HCT116 (cell line): ENCODE data around the gene TP53AIP1. TPM values are rescaled to one million over a fixed set of nuclear protein-coding genes. Genes with fewer than 3 reads are reported as not detected.

Experiments used
- ATAC-seq: fragments of 200-7000 bp; cut with Tn5 transposase; 2 replicates; pipeline ENCODE4 v1.9.1; 2020; ENCODE audit warnings: mild to moderate bottlenecking, moderate library complexity
- BruUV-seq: library from RNA; stranded (reverse); fragments of 400-500 nt; replicated peaks from 2 replicates; lab custom pipeline; 2021; lab: Mats Ljungman, UMichigan
- CTCF ChIA-PET: fragments of 300-600 bp; sonication (Branson Sonifier 250); formaldehyde crosslinking; loops from one replicate; lab custom pipeline; 2021; ENCODE audit warnings: antibody characterized with exemption; lab: Charles Lee
- POLR2A ChIA-PET: fragments of 300-600, 350-600 bp; sonication (Branson Sonifier 250); formaldehyde crosslinking; loops from one replicate; lab custom pipeline; 2021; ENCODE audit warnings: antibody characterized with exemption; lab: Charles Lee
- RAD21 ChIA-PET, 2 experiments: fragments of 300-600 bp; sonication (Branson Sonifier 250); formaldehyde crosslinking; loops; one replicate each; lab custom pipeline; 2023; ENCODE audit warnings: low total read pairs in 2 of 2; ENCODE audit not compliant: uncharacterized antibody in 2 of 2, unreplicated experiment in 2 of 2, low non-redundant PET in 1 of 2; lab: Charles Lee
- DNase-seq: peaks from one replicate; pipeline ENCODE4 v3.0.0-alpha.2; 2010; ENCODE audit warnings: low read depth, low spot score
- H2AFZ ChIP-seq: fragments of 200-600 bp; shearing (Covaris generic), sonication (generic); 2 replicates; pipeline ENCODE4 v1.6.1; 2017; ENCODE audit warnings: low read depth, mixed run types, mixed read lengths, antibody characterized with exemption, low read length; ENCODE audit not compliant: poor library complexity, severe bottlenecking
- H3K27ac ChIP-seq: 2 replicates; pipeline ENCODE4 v1.5.1; 2012; ENCODE audit warnings: low read depth, low read length
- H3K27me3 ChIP-seq: fragments of 200-600 bp; sonication (generic); 2 replicates; pipeline ENCODE4 v1.6.1; 2016; ENCODE audit warnings: mixed run types, low read length, mixed read lengths; ENCODE audit not compliant: insufficient read depth
- H3K36me3 ChIP-seq, 2 experiments: fragments of 200-500 bp in 1 of 2; fragments of 200-600 bp in 1 of 2; sonication (Bioruptor generic) in 1 of 2; sonication (generic) in 1 of 2; 2 replicates each; pipeline versions ENCODE4 v1.5.1 to v1.6.1; 2014 to 2016; ENCODE audit warnings: low read length in 2 of 2, inconsistent platforms in 1 of 2, mixed read lengths in 1 of 2, mixed run types in 1 of 2; ENCODE audit not compliant: insufficient read depth in 2 of 2, control insufficient read depth in 1 of 2
- H3K4me1 ChIP-seq, 2 experiments: fragments of 200-600 bp in 1 of 2; sonication (generic) in 1 of 2; 2 replicates each; pipeline versions ENCODE4 v1.5.1 to v1.6.1; 2012 to 2017; ENCODE audit warnings: low read length in 2 of 2, inconsistent platforms in 1 of 2, mild to moderate bottlenecking in 1 of 2, mixed read lengths in 1 of 2, mixed run types in 1 of 2, moderate library complexity in 1 of 2; ENCODE audit not compliant: insufficient read depth in 2 of 2, control insufficient read depth in 1 of 2
- H3K4me2 ChIP-seq: fragments of 200-600 bp; sonication (generic); 2 replicates; pipeline ENCODE4 v1.6.1; 2017; ENCODE audit warnings: mixed run types, low read length, mixed read lengths
- H3K4me3 ChIP-seq, 2 experiments: fragments of 200-600 bp in 1 of 2; sonication (generic) in 1 of 2; replicated peaks in 1 of 2; 2 replicates each; pipeline ENCODE4 v1.5.1; 2011 to 2016; ENCODE audit warnings: low read length in 2 of 2, control low read depth in 1 of 2, low read depth in 1 of 2, mild to moderate bottlenecking in 1 of 2, mixed read lengths in 1 of 2, mixed run types in 1 of 2
- H3K79me2 ChIP-seq: fragments of 200-600 bp; sonication (generic); 2 replicates; pipeline ENCODE4 v1.6.1; 2017; ENCODE audit warnings: mild to moderate bottlenecking, mixed run types, low read length, moderate library complexity, mixed read lengths; ENCODE audit not compliant: insufficient read depth
- H3K9ac ChIP-seq: fragments of 200-600 bp; sonication (generic); 2 replicates; pipeline ENCODE4 v1.6.1; 2016; ENCODE audit warnings: low read length, mixed read lengths
- H3K9me2 ChIP-seq: fragments of 200-600 bp; sonication (generic), shearing (Covaris generic); 2 replicates; pipeline ENCODE4 v1.6.1; 2017; ENCODE audit warnings: mixed run types, mild to moderate bottlenecking, moderate library complexity; ENCODE audit not compliant: insufficient read depth
- H3K9me3 ChIP-seq, 2 experiments: fragments of 200-500 bp in 1 of 2; fragments of 200-600 bp in 1 of 2; sonication (Bioruptor generic) in 1 of 2; sonication (generic) in 1 of 2; 2 replicates each; pipeline ENCODE4 v1.6.1; 2014 to 2017; ENCODE audit warnings: low read length in 2 of 2, mixed read lengths in 2 of 2, inconsistent platforms in 1 of 2, low read depth in 1 of 2, mild to moderate bottlenecking in 1 of 2, mixed run types in 1 of 2, moderate library complexity in 1 of 2; ENCODE audit not compliant: control insufficient read depth in 1 of 2, insufficient read depth in 1 of 2
- H4K20me1 ChIP-seq: fragments of 200-600 bp; sonication (generic), shearing (Covaris generic); 2 replicates; pipeline ENCODE4 v1.6.1; 2017; ENCODE audit warnings: mixed run types, mild to moderate bottlenecking, moderate library complexity; ENCODE audit not compliant: insufficient read depth
- CBX3 ChIP-seq: IDR thresholded peaks from 2 replicates; pipeline ENCODE4 v1.6.1; 2012; ENCODE audit warnings: low read depth
- CEBPB ChIP-seq: IDR thresholded peaks from 2 replicates; pipeline ENCODE4 v1.6.1; 2012; ENCODE audit warnings: low read depth
- CTCF ChIP-seq, 3 experiments: fragments of 200-600 bp in 1 of 3; sonication (generic) in 1 of 3; IDR thresholded peaks in 2 of 3; conservative IDR thresholded peaks in 1 of 3; 2 replicates each; pipeline ENCODE4 v1.5.1; 2012 to 2017; ENCODE audit warnings: low read depth in 2 of 3, low read length in 2 of 3, antibody characterized with exemption in 1 of 3, borderline replicate concordance in 1 of 3, control low read depth in 1 of 3, mild to moderate bottlenecking in 1 of 3, mixed read lengths in 1 of 3, mixed run types in 1 of 3, moderate library complexity in 1 of 3; ENCODE audit not compliant: insufficient read depth in 1 of 3
- EGR1 ChIP-seq: IDR thresholded peaks from 2 replicates; pipeline ENCODE4 v1.6.1; 2012; ENCODE audit warnings: low read depth
- ELF1 ChIP-seq: IDR thresholded peaks from 2 replicates; pipeline ENCODE4 v1.6.1; 2012; ENCODE audit warnings: low read depth, borderline replicate concordance
- EZH2phosphoT487 ChIP-seq: fragments of 200-600 bp; IDR thresholded peaks from 2 replicates; pipeline ENCODE4 v1.6.1; 2018; ENCODE audit warnings: antibody characterized with exemption, borderline replicate concordance
- JUND ChIP-seq: IDR thresholded peaks from 2 replicates; pipeline ENCODE4 v1.6.1; 2012
- POLR2A ChIP-seq: IDR thresholded peaks from 2 replicates; pipeline ENCODE4 v1.7.0; 2011; ENCODE audit warnings: borderline replicate concordance; ENCODE audit not compliant: insufficient read depth, insufficient read length; ENCODE audit errors: extremely low read depth
- SIN3A ChIP-seq: IDR thresholded peaks from 2 replicates; pipeline ENCODE4 v1.6.1; 2012; ENCODE audit warnings: low read depth
- SP1 ChIP-seq: IDR thresholded peaks from 2 replicates; pipeline ENCODE4 v1.6.1; 2012; ENCODE audit warnings: low read depth
- YY1 ChIP-seq: IDR thresholded peaks from 2 replicates; pipeline ENCODE4 v1.6.1; 2011; ENCODE audit warnings: low read length, low read depth, moderate library complexity, mild to moderate bottlenecking; ENCODE audit not compliant: insufficient replicate concordance; ENCODE audit errors: extremely low read depth
- ZBTB33 ChIP-seq: IDR thresholded peaks from 2 replicates; pipeline ENCODE4 v1.6.1; 2011; ENCODE audit warnings: mild to moderate bottlenecking, low read length, moderate library complexity; ENCODE audit not compliant: insufficient replicate concordance; ENCODE audit errors: extremely low read depth
- ZFX ChIP-seq: fragments of 450-650 bp; IDR thresholded peaks from 2 replicates; pipeline ENCODE4 v1.6.1; 2017
- ZNF274 ChIP-seq: fragments of 200-500 bp; sonication (Bioruptor generic); IDR thresholded peaks from 2 replicates; pipeline ENCODE4 v1.6.1; 2014; ENCODE audit warnings: mild to moderate bottlenecking, low read depth, low read length, inconsistent platforms
- intact Hi-C: fragments of 100-400 bp; cut with micrococcal nuclease; formaldehyde crosslinking; loops from 2 replicates; pipeline ENCODE4 v1.10.0; 2022
- total RNA-seq: library from RNA; stranded (reverse); gene quantifications from one replicate; pipeline ENCODE4 v1.2.1, GENCODE V29; 2021; ENCODE audit not compliant: unreplicated experiment
- TF ChIP-seq, protein P1 (sequence below): IDR thresholded peaks from 2 replicates; pipeline ENCODE4 v1.6.1; 2012; ENCODE audit warnings: low read depth
- TF ChIP-seq, protein P2 (sequence below): IDR thresholded peaks from 2 replicates; pipeline ENCODE4 v1.6.1; 2012
- TF ChIP-seq, protein P3 (sequence below): IDR thresholded peaks from 2 replicates; pipeline ENCODE4 v1.6.1; 2012

TP53AIP1 gene
- total RNA-seq, 1 experiment from 2014 or later = 0.15 TPM

- peak overlapping the region; percentile 58 to 69 for H3K4me3 ChIP-seq
- H3K4me2 ChIP-seq = peak overlapping the region; percentile 93
- H3K4me1 ChIP-seq = peaks cover 23 to 42% of the 10 kb centered on the region in 2 experiments
- no peaks in the 10 kb centered on the region for H3K79me2 ChIP-seq
- ATAC-seq (peak; percentile 75), DNase-seq (peak; percentile 46)
- H2AFZ ChIP-seq = peak overlapping the region; percentile 89
- H3K27me3 ChIP-seq = no peaks in the 10 kb centered on the region
- peak overlapping the region; percentile 60 for H3K9ac ChIP-seq
- intact Hi-C loops = loop anchor here (2.0 kb wide), 1 partner anchor 21 kb away; no protein-coding TSS in a partner anchor
- no peaks in the 10 kb centered on the region for H3K9me3 ChIP-seq
- H3K9me2 ChIP-seq = no peaks in the 10 kb centered on the region
- ChIA-PET POLR2A (interaction anchor here (0.7 to 1.6 kb wide), 3 partner anchors 12 to 444 kb away, joined by 3 to 14 read pairs (median 4); no protein-coding TSS in a partner anchor), CTCF (interaction anchor here (0.6 to 6.5 kb wide), 10 partner anchors 11 to 733 kb away, joined by 3 to 55 read pairs (median 6); partner anchors contain the start of gene KCNJ5), RAD21 (interaction anchor here (0.6 to 0.7 kb wide), 3 partner anchors 14 to 43 kb away, joined by 3 to 4 read pairs (median 3); partner anchors contain the start of gene KCNJ5 (in 1 of the 2))
- H3K27ac ChIP-seq = peak overlapping the region; percentile 23; the same call in 1 of the 2 replicates
- H4K20me1 ChIP-seq = no peaks in the 10 kb centered on the region
- BruUV-seq = no TSS peak
- H3K36me3 ChIP-seq = no peaks in the 10 kb centered on the region
- TF ChIP-seq EGR1 (peak; percentile 54; the same call in 1 of the 2 replicates), SIN3A (no peak), ZNF274 (no peak), CTCF (IDR thresholded peaks at IDR 0.05 in 2 of 3, conservative IDR thresholded peaks at IDR 0.05 in 1 of 3; ENCODE audit: borderline replicate concordance in 1 of 3, insufficient read depth in 1 of 3, low read depth in 2 of 3, low read length in 2 of 3) (peak; percentile 24 to 70 (median 61); a peak in 5 of 6 replicates), CBX3 (no peak; the same call in 1 of the 2 replicates), SP1 (no peak), ZBTB33 (no peak), EZH2phosphoT487 (no peak), JUND (no peak), ELF1 (no peak), ZFX (no peak), YY1 (no peak), CEBPB (no peak), POLR2A (no peak)
- TF ChIP-seq, protein P1, sequence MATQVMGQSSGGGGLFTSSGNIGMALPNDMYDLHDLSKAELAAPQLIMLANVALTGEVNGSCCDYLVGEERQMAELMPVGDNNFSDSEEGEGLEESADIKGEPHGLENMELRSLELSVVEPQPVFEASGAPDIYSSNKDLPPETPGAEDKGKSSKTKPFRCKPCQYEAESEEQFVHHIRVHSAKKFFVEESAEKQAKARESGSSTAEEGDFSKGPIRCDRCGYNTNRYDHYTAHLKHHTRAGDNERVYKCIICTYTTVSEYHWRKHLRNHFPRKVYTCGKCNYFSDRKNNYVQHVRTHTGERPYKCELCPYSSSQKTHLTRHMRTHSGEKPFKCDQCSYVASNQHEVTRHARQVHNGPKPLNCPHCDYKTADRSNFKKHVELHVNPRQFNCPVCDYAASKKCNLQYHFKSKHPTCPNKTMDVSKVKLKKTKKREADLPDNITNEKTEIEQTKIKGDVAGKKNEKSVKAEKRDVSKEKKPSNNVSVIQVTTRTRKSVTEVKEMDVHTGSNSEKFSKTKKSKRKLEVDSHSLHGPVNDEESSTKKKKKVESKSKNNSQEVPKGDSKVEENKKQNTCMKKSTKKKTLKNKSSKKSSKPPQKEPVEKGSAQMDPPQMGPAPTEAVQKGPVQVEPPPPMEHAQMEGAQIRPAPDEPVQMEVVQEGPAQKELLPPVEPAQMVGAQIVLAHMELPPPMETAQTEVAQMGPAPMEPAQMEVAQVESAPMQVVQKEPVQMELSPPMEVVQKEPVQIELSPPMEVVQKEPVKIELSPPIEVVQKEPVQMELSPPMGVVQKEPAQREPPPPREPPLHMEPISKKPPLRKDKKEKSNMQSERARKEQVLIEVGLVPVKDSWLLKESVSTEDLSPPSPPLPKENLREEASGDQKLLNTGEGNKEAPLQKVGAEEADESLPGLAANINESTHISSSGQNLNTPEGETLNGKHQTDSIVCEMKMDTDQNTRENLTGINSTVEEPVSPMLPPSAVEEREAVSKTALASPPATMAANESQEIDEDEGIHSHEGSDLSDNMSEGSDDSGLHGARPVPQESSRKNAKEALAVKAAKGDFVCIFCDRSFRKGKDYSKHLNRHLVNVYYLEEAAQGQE = no peak
- TF ChIP-seq, protein P2, sequence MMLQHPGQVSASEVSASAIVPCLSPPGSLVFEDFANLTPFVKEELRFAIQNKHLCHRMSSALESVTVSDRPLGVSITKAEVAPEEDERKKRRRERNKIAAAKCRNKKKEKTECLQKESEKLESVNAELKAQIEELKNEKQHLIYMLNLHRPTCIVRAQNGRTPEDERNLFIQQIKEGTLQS = no peak
- TF ChIP-seq, protein P3, sequence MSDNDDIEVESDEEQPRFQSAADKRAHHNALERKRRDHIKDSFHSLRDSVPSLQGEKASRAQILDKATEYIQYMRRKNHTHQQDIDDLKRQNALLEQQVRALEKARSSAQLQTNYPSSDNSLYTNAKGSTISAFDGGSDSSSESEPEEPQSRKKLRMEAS = peak; percentile 12; the same call in 1 of the 2 replicates
Observed at GRCh38 chr11:128905345-128906184, 37.1 kb downstream of the TP53AIP1 start.
